Urothelium cell line (cell line): Measurements from ENCODE around the gene COMMD4.
"Not testable (repeated sequence)": the region's sequence is repeated elsewhere in the genome, so short reads cannot be mapped to it uniquely, and the experiment has no call there.

Experiments used
- DNase-seq: peaks from one replicate; pipeline ENCODE4 v3.0.0; 2011; ENCODE audit warnings: low spot score, mixed read lengths
- FAIRE-seq: peaks from 2 replicates; lab custom pipeline; 2011; peaks lifted over from hg19 to GRCh38; lab: Jason Lieb, UNC

The COMMD4 gene

DNA sequence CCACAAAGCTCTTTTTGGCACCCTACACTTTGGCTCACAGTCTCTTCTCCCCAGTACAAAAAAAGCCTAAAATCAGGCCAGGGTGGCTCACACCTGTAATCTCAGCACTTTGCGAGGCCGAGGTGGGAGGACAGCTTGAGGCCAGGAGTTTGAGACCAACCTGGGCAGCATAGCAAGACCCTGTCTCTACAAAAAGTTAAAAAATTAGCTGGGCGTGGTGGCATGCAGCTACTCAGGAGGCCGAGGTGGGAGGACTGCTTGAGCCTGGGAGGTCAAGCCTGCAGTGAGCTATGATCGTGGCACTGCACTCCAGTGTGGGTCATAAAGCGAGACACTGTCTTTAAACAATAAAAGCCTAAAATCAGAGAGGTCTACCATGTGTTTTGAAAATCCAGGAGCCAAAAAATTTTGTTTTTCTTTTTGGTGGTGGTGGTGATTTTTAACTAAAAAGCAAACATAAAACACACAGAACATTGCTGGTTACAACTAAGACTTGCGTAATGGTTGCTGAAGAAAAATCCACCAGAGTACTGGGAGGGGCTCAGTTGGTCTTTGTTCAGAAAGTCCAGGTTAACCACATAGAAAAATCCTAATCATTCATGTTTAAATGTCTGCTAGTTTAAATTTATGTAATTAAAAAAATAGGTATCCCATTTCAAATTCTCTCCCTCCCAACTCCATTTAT lies 34.2 kb downstream of the COMMD4 start:
- DNase-seq (no peak), FAIRE-seq (no peak)

DNA sequence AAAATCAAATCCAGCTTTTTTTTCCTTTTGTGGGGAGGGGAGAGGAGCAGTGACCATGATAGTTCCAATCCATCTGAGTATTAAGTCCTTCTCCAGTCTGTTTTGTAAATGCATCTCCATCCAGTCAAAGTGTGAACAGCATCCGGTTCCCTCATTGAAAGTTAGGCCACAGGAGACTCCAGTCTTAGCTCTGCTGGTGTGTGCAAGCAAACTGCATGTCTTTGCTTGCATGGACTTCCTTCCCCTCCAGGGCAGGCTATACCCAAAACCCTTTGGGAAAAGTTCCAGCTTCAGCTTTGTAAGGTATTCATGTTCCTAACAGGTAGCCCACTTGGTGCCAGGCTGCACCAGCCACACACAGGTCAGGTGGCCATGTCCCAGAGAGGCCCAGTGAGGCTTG lies 35.6 kb downstream of the COMMD4 start:
- FAIRE-seq: no peak

DNA sequence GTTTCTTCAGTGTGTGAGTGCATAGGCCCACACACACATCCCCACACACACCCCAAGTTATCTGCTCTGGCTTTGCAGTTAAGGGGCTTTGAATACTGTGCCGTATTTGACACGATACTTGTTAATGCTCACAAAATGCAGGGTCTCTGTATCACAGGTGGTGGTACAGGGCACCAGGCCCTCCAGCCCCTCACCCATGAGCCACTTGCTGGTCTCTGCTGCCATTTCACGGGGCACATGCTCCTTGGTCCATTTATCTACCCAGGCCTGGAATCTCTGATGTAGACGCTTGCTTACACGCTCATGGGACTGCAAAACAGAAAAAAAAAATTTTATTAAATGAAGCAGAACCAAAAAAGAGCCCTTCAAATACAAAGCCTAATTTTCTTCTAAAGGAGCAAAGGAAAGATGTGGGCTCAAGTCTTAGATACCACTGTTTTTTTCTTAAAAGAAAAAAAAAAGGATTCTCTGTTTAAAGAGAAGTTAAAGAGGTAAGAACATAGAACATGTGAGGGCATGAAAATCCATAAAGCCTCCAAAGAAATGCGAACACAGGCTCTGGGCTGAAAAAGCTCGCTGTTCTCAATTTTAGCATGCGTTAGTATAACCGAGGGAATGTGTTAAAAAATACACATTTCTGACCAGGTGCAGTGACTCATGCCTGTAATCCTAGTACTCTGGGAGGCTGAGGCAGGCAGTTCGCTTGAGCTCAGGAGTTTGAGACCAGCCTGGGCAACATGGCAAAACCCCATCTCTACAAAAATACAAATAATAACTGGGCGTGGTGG lies 36.2 kb downstream of the COMMD4 start:
- FAIRE-seq (no peak), DNase-seq (no peak)

More for the DNA sequence above, 35.6 kb downstream of the COMMD4 start:
- DNase-seq: no peak

GRCh38 chr15:75380773-75381172 lies 44.9 kb downstream of the COMMD4 start:
- no peak for DNase-seq
- no peak for FAIRE-seq

DNA sequence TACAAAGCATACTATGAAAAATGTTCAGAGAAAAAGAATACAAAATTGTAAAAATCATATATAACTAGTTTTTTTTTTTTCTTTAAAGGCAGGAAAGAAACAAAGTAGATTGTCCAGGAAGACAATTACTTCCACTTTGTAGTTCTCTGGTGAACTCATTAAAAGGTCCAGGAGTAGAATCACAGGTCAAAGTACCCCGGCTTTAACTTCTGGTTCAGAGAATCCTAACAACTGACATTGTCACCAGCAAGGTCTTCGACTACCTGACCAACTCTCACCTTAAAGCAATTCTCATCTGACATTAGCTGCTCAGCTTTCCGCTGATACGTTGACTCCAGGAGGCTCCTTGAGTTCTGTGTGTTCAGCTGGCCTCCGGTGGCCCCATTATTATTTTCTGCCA lies 48.1 kb downstream of the COMMD4 start:
- not testable (repeated sequence) for FAIRE-seq, DNase-seq
